ENCODE data around the gene SLC12A8. TPM values are rescaled to one million over a fixed set of nuclear protein-coding genes. Genes with fewer than 3 reads are reported as not detected.

SLC12A8 gene
- total and polyA plus RNA-seq, 5 donors from 2014 or later, result not detected

GRCh38 chr3:125116311-125117080 is 96.1 kb downstream of the SLC12A8 start:
- H3K9me3 ChIP-seq (ENCODE audit: control insufficient read depth in 2 of 2, low read length in 2 of 2), result no peaks in the 10 kb centered on the region
- peaks cover 11% of the 10 kb centered on the region for H3K27me3 Mint-ChIP-seq
- H3K27me3 ChIP-seq (ENCODE audit: control insufficient read depth, insufficient read depth, low read length), result no peaks in the 10 kb centered on the region
- H3K4me3 Mint-ChIP-seq, result peak overlapping the region in 1 of 4 donors; percentile 4
- H3K4me1 Mint-ChIP-seq, result peaks cover 0 to 36% (median 12%) of the 10 kb centered on the region in 4 donors
- peaks cover 11% of the 10 kb centered on the region for H3K4me1 ChIP-seq (ENCODE audit: control insufficient read depth, insufficient read depth, low read length, poor library complexity, severe bottlenecking)
- H3K36me3 Mint-ChIP-seq, result no peaks in the 10 kb centered on the region
- no peaks in the 10 kb centered on the region for H3K9me3 Mint-ChIP-seq
- H3K36me3 ChIP-seq (ENCODE audit: control insufficient read depth, insufficient read depth, low read length), result no peaks in the 10 kb centered on the region
- no peak overlapping the region for H3K27ac Mint-ChIP-seq
- no peak overlapping the region for H3K4me3 ChIP-seq (ENCODE audit: low read depth, low read length)
- no peak for DNase-seq
- H3K27ac ChIP-seq (ENCODE audit: insufficient read depth, low read length, poor library complexity, severe bottlenecking), result no peak overlapping the region
- ATAC-seq (ENCODE audit: low read depth in 2 of 2), result no peak

DNA sequence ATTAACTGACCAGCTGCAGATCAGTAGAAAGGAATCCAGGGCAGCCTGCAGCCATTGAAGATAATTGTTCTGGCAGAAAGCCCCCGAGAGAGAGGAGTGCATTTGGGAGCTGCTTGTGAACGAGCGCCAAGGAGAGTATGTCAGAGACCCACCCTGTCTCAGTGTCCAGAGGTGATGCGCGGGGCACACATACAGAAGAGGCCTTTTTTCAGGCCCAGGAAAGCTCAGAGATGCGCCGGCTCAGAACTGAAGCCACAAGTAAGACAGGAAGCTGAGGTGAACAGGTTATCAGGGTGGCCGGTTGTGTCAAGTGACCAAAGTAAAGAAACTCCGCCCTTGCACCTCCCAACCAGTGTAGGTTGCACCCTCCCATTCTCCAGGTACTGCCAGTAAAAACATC is 96.9 kb downstream of the SLC12A8 start:
- peaks cover 0 to 27% (median 6%) of the 10 kb centered on the region in 4 donors for H3K4me1 Mint-ChIP-seq
- Histone ChIP-seq H3K4me3 (ENCODE audit: low read depth, low read length) (no peak overlapping the region), H3K27ac (ENCODE audit: insufficient read depth, low read length, poor library complexity, severe bottlenecking) (no peak overlapping the region), H3K9me3 (ENCODE audit: control insufficient read depth in 2 of 2, low read length in 2 of 2) (no peaks in the 10 kb centered on the region), H3K4me1 (ENCODE audit: control insufficient read depth, insufficient read depth, low read length, poor library complexity, severe bottlenecking) (peaks cover 7% of the 10 kb centered on the region), H3K27me3 (ENCODE audit: control insufficient read depth, insufficient read depth, low read length) (no peaks in the 10 kb centered on the region), H3K36me3 (ENCODE audit: control insufficient read depth, insufficient read depth, low read length) (no peaks in the 10 kb centered on the region)
- H3K9me3 Mint-ChIP-seq, result no peaks in the 10 kb centered on the region
- no peak overlapping the region for H3K4me3 Mint-ChIP-seq
- ATAC-seq (ENCODE audit: low read depth in 2 of 2) (no peak), DNase-seq (no peak)
- H3K27ac Mint-ChIP-seq, result no peak overlapping the region
- peaks cover 11% of the 10 kb centered on the region for H3K27me3 Mint-ChIP-seq
- no peaks in the 10 kb centered on the region for H3K36me3 Mint-ChIP-seq

DNA sequence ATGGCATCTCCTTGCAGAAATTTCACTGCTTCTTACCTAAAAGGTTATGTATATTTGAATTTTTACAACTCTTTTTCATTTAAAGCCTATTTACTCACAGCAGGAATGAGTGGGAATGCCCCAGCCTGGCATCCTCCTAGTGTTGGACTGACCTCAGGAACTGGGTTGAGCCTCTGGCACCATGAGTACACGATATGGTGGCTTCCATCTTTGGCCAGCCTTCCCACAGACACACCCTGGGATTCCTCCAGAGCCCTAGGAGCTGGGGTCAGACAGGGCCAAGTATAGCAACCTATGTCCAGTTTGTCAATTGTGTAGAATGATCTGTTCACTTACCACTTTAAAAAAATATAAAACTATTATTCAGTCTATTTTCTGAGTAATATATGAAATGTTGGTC is 99.6 kb downstream of the SLC12A8 start:
- Histone ChIP-seq H3K27ac (ENCODE audit: insufficient read depth, low read length, poor library complexity, severe bottlenecking) (no peak overlapping the region), H3K27me3 (ENCODE audit: control insufficient read depth, insufficient read depth, low read length) (no peaks in the 10 kb centered on the region), H3K4me1 (ENCODE audit: control insufficient read depth, insufficient read depth, low read length, poor library complexity, severe bottlenecking) (no peaks in the 10 kb centered on the region), H3K9me3 (ENCODE audit: control insufficient read depth in 2 of 2, low read length in 2 of 2) (no peaks in the 10 kb centered on the region), H3K4me3 (ENCODE audit: low read depth, low read length) (no peak overlapping the region), H3K36me3 (ENCODE audit: control insufficient read depth, insufficient read depth, low read length) (no peaks in the 10 kb centered on the region)
- DNase-seq, result no peak
- Mint-ChIP-seq H3K27me3 (peaks cover 11% of the 10 kb centered on the region), H3K27ac (no peak overlapping the region), H3K4me1 (peaks cover 0 to 11% (median under 1%) of the 10 kb centered on the region in 4 donors), H3K4me3 (no peak overlapping the region), H3K9me3 (no peaks in the 10 kb centered on the region), H3K36me3 (no peaks in the 10 kb centered on the region)
- no peak for ATAC-seq (ENCODE audit: low read depth in 2 of 2)

DNA sequence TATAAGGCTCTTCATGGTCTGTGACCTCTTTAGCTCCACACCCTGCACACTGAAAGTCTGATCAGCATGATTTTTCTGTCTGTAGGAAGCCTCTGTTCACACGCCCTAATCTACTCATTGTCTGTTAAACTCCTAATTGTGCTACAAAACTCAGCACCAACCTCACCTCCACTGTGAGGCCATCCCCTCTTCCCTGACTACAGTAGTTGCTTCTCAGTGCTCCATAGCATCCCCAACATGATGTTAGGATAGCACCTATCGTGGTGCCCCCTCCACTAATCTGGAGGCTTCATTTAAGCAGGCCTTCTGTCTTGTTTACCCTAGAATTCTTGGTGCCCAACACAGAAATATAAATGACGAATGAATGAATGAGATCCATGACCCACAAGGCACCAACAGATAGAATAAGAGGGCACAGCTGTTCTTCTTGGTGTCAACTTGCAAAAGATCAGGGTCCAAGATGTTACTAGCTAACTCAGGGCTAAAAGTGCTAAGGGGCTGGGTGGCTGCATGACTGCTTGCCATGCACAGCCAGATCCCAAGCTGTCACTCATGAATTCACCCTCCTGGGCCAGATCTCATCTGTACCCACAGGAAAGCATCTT is 101.6 kb downstream of the SLC12A8 start:
- Mint-ChIP-seq H3K36me3 (no peaks in the 10 kb centered on the region), H3K27me3 (peaks cover 11% of the 10 kb centered on the region), H3K9me3 (peaks cover 0 to 3% (median 0%) of the 10 kb centered on the region in 7 donors), H3K4me1 (peaks cover 0 to 6% (median 0%) of the 10 kb centered on the region in 4 donors), H3K4me3 (no peak overlapping the region), H3K27ac (no peak overlapping the region)
- DNase-seq, result no peak
- Histone ChIP-seq H3K36me3 (ENCODE audit: control insufficient read depth, insufficient read depth, low read length) (no peaks in the 10 kb centered on the region), H3K27me3 (ENCODE audit: control insufficient read depth, insufficient read depth, low read length) (no peaks in the 10 kb centered on the region), H3K9me3 (ENCODE audit: control insufficient read depth in 2 of 2, low read length in 2 of 2) (no peaks in the 10 kb centered on the region), H3K4me1 (ENCODE audit: control insufficient read depth, insufficient read depth, low read length, poor library complexity, severe bottlenecking) (no peaks in the 10 kb centered on the region), H3K4me3 (ENCODE audit: low read depth, low read length) (no peak overlapping the region), H3K27ac (ENCODE audit: insufficient read depth, low read length, poor library complexity, severe bottlenecking) (no peak overlapping the region)
- ATAC-seq (ENCODE audit: low read depth in 2 of 2), result no peak

- H3K27ac Mint-ChIP-seq, result no peak overlapping the region
- peaks cover 12% of the 10 kb centered on the region for H3K27me3 Mint-ChIP-seq
- peak; percentile 52 to 72 for ATAC-seq (ENCODE audit: low read depth in 2 of 2)
- no peaks in the 10 kb centered on the region for H3K27me3 ChIP-seq (ENCODE audit: control insufficient read depth, insufficient read depth, low read length)
- H3K9me3 Mint-ChIP-seq, result peaks cover 0 to 4% (median 0%) of the 10 kb centered on the region in 7 donors
- H3K36me3 ChIP-seq (ENCODE audit: control insufficient read depth, insufficient read depth, low read length), result no peaks in the 10 kb centered on the region
- no peaks in the 10 kb centered on the region for H3K36me3 Mint-ChIP-seq
- no peaks in the 10 kb centered on the region for H3K9me3 ChIP-seq (ENCODE audit: control insufficient read depth in 2 of 2, low read length in 2 of 2)
- H3K4me3 Mint-ChIP-seq, result no peak overlapping the region
- no peak overlapping the region for H3K27ac ChIP-seq (ENCODE audit: insufficient read depth, low read length, poor library complexity, severe bottlenecking)
- H3K4me3 ChIP-seq (ENCODE audit: low read depth, low read length), result no peak overlapping the region
- no peaks in the 10 kb centered on the region for H3K4me1 ChIP-seq (ENCODE audit: control insufficient read depth, insufficient read depth, low read length, poor library complexity, severe bottlenecking)
- DNase-seq, result peak in 1 of 3 donors; percentile 19
- no peaks in the 10 kb centered on the region for H3K4me1 Mint-ChIP-seq
Measured at GRCh38 chr3:125110016-125110875, 102.3 kb downstream of the SLC12A8 start.

GRCh38 chr3:125109536-125109925 is 103.0 kb downstream of the SLC12A8 start:
- Mint-ChIP-seq H3K36me3 (no peaks in the 10 kb centered on the region), H3K4me3 (no peak overlapping the region), H3K27ac (peak overlapping the region in 1 of 3 donors; percentile 78), H3K4me1 (no peaks in the 10 kb centered on the region), H3K27me3 (peaks cover 18% of the 10 kb centered on the region), H3K9me3 (peaks cover 0 to 9% (median 1%) of the 10 kb centered on the region in 7 donors)
- DNase-seq, result no peak
- no peak overlapping the region for H3K4me3 ChIP-seq (ENCODE audit: low read depth, low read length)
- H3K36me3 ChIP-seq (ENCODE audit: control insufficient read depth, insufficient read depth, low read length), result no peaks in the 10 kb centered on the region
- no peak overlapping the region for H3K27ac ChIP-seq (ENCODE audit: insufficient read depth, low read length, poor library complexity, severe bottlenecking)
- H3K9me3 ChIP-seq (ENCODE audit: control insufficient read depth in 2 of 2, low read length in 2 of 2), result no peaks in the 10 kb centered on the region
- no peak for ATAC-seq (ENCODE audit: low read depth in 2 of 2)
- no peaks in the 10 kb centered on the region for H3K4me1 ChIP-seq (ENCODE audit: control insufficient read depth, insufficient read depth, low read length, poor library complexity, severe bottlenecking)
- peaks cover 3% of the 10 kb centered on the region for H3K27me3 ChIP-seq (ENCODE audit: control insufficient read depth, insufficient read depth, low read length)

- H3K4me3 Mint-ChIP-seq, result no peak overlapping the region
- H3K27ac Mint-ChIP-seq, result peak overlapping the region in 1 of 3 donors; percentile 33
Measured at GRCh38 chr3:125108833-125109535, 103.6 kb downstream of the SLC12A8 start.

More at GRCh38 chr3:125108833-125109535, 103.6 kb downstream of the SLC12A8 start:
- Mint-ChIP-seq H3K36me3 (no peaks in the 10 kb centered on the region), H3K27me3 (peaks cover 20% of the 10 kb centered on the region), H3K9me3 (peaks cover 0 to 9% (median 2%) of the 10 kb centered on the region in 7 donors), H3K4me1 (no peaks in the 10 kb centered on the region)
- H3K27me3 ChIP-seq (ENCODE audit: control insufficient read depth, insufficient read depth, low read length), result peaks cover 3% of the 10 kb centered on the region
- H3K4me1 ChIP-seq (ENCODE audit: control insufficient read depth, insufficient read depth, low read length, poor library complexity, severe bottlenecking), result no peaks in the 10 kb centered on the region
- ATAC-seq (ENCODE audit: low read depth in 2 of 2), result no peak
- no peak for DNase-seq
- no peak overlapping the region for H3K4me3 ChIP-seq (ENCODE audit: low read depth, low read length)
- no peaks in the 10 kb centered on the region for H3K36me3 ChIP-seq (ENCODE audit: control insufficient read depth, insufficient read depth, low read length)
- H3K27ac ChIP-seq (ENCODE audit: insufficient read depth, low read length, poor library complexity, severe bottlenecking), result no peak overlapping the region
- H3K9me3 ChIP-seq (ENCODE audit: control insufficient read depth in 2 of 2, low read length in 2 of 2), result no peaks in the 10 kb centered on the region

Data from CD4-positive, CD25-positive, alpha-beta regulatory T cell (primary cell).